Stimulated activated CD8-positive, alpha-beta memory T cell treated with anti-CD3 and anti-CD28 coated beads, Interleukin-7, amount 100 ng/mL, for 48 hours (primary cell): ENCODE data around the gene SLC7A10.
"Not testable (repeated sequence)": the region's sequence is repeated elsewhere in the genome, so short reads cannot be mapped to it uniquely, and the experiment has no call there.

Experiments
- DNase-seq, 2 donors: peaks; one replicate each; pipeline ENCODE4 v3.0.0-alpha.2; 2020; ENCODE audit warnings: low read depth in 1 of 2; ENCODE audit errors: extremely low read depth in 1 of 2

Gene SLC7A10

GRCh38 chr19:33220115-33220514, 5.5 kb downstream of the SLC7A10 start:
- DNase-seq: no peak

- no peak for DNase-seq
Measured at GRCh38 chr19:33219261-33219815, 6.3 kb downstream of the SLC7A10 start.

- DNase-seq: no peak
Measured at GRCh38 chr19:33217881-33218280, 7.8 kb downstream of the SLC7A10 start.

- DNase-seq: no peak
Measured at GRCh38 chr19:33216198-33216830, 9.3 kb downstream of the SLC7A10 start.

GRCh38 chr19:33215438-33216197, 10.0 kb downstream of the SLC7A10 start:
- no peak for DNase-seq

GRCh38 chr19:33214596-33214995, 11.1 kb downstream of the SLC7A10 start:
- no peak for DNase-seq

GRCh38 chr19:33212436-33213172, 13.0 kb downstream of the SLC7A10 start:
- DNase-seq: no peak

GRCh38 chr19:33211794-33212435, 13.7 kb downstream of the SLC7A10 start:
- no peak for DNase-seq

- no peak for DNase-seq
Measured at GRCh38 chr19:33210266-33210940, 15.2 kb downstream of the SLC7A10 start.

- not testable (repeated sequence) for DNase-seq
Measured at GRCh38 chr19:33209850-33210230, 15.8 kb downstream of the SLC7A10 start.

- DNase-seq: no peak
Measured at GRCh38 chr19:33208904-33209849, 16.5 kb downstream of the SLC7A10 start.

GRCh38 chr19:33208371-33208895, 17.2 kb downstream of the SLC7A10 start:
- no peak for DNase-seq

- no peak for DNase-seq
Measured at GRCh38 chr19:33207903-33208302, 17.7 kb downstream of the SLC7A10 start.

- DNase-seq: no peak
Measured at GRCh38 chr19:33207040-33207620, 18.5 kb downstream of the SLC7A10 start.

- no peak for DNase-seq
Measured at GRCh38 chr19:33206261-33207039, 19.2 kb downstream of the SLC7A10 start.

GRCh38 chr19:33205531-33206260, 20.0 kb downstream of the SLC7A10 start:
- no peak for DNase-seq

GRCh38 chr19:33205110-33205509, 20.5 kb downstream of the SLC7A10 start:
- DNase-seq: no peak
